ENCODE data around the gene ANKRD7.

DNA sequence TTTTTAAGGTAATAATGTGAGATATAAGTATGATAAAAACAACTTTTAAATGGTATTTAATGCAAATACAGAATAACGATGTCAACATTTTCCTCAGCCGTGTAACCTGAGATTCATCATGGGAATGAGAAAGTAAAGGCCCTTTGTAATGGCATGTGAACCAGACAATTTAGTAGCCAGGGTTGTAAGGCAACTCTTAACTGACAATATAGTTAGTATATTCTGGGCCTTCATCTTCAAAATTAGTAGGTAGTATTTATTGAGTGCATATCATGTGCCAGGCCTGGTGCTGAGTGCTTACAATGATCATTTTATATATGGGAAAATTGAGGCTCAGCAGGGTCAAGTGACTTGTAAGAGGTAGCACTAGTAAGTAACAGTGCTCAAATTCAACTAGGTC lies 29.9 kb upstream of the ANKRD7 start:
- no peak for TF ChIP-seq CTCF (IDR thresholded peaks at IDR 0.05)
- no peak for TF ChIP-seq POLR2A (IDR thresholded peaks at IDR 0.05)
